ENCODE data around the gene RYR3.

DNA sequence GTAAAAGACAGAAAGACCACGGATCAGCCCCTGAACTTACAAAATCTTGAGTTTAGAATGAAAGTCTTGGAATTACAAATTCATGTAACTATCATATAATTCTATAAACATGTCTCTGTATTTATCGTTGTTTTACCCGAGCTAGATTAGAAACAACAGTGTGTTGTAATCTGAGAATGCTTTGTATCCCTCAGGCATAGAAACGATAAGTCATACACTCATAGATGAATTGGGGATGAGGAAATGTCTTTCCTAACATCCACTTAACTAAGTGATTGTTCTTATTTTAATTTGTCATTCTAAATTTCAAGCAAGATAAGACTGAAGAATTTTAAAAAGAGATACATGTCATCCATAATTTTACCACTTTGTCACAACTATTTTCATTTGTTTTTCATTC, 165.3 kb downstream of the RYR3 start:
- TF ChIP-seq, protein P1, sequence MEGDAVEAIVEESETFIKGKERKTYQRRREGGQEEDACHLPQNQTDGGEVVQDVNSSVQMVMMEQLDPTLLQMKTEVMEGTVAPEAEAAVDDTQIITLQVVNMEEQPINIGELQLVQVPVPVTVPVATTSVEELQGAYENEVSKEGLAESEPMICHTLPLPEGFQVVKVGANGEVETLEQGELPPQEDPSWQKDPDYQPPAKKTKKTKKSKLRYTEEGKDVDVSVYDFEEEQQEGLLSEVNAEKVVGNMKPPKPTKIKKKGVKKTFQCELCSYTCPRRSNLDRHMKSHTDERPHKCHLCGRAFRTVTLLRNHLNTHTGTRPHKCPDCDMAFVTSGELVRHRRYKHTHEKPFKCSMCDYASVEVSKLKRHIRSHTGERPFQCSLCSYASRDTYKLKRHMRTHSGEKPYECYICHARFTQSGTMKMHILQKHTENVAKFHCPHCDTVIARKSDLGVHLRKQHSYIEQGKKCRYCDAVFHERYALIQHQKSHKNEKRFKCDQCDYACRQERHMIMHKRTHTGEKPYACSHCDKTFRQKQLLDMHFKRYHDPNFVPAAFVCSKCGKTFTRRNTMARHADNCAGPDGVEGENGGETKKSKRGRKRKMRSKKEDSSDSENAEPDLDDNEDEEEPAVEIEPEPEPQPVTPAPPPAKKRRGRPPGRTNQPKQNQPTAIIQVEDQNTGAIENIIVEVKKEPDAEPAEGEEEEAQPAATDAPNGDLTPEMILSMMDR (IDR thresholded peaks at IDR 0.05; ENCODE audit: low read depth, low read length, poor library complexity, severe bottlenecking), result no peak
- no peak for TF ChIP-seq EZH2phosphoT487 (IDR thresholded peaks at IDR 0.05; ENCODE audit: borderline replicate concordance, low read length)

Measured in DOHH2 (cell line).